CD4-positive, alpha-beta memory T cell (primary cell): ENCODE measurements around the gene CDV3. TPM values are rescaled to one million over a fixed set of nuclear protein-coding genes. Genes with fewer than 3 reads are reported as not detected.
A peak's percentile ranks its signal among the peaks of the same experiment; 100 is the strongest.
"Not testable (repeated sequence)": the region's sequence is repeated elsewhere in the genome, so short reads cannot be mapped to it uniquely, and the experiment has no call there.

Experiments used
- CTCF ChIA-PET: fragments of 350-600 bp; sonication (Branson Sonifier 250); formaldehyde crosslinking; loops from one replicate; lab custom pipeline; 2021; ENCODE audit warnings: inconsistent platforms; ENCODE audit not compliant: partially characterized antibody; lab: Charles Lee
- POLR2A ChIA-PET: fragments of 350-600 bp; sonication (Branson Sonifier 250); formaldehyde crosslinking; loops from one replicate; lab custom pipeline; 2021; ENCODE audit not compliant: partially characterized antibody; lab: Charles Lee
- DNase-seq, 5 donors: peaks; one replicate each; pipeline versions ENCODE4 v3.0.0 to v3.0.0-alpha.2; 2020 to 2022; ENCODE audit warnings: mixed read lengths in 1 of 5
- H3K27ac ChIP-seq: one replicate; pipeline ENCODE4 v1.7.0; 2013; ENCODE audit warnings: low read depth, low read length
- H3K27me3 ChIP-seq: 2 replicates; pipeline ENCODE4 v1.7.0; 2013; ENCODE audit warnings: mild to moderate bottlenecking, low read length, moderate library complexity; ENCODE audit not compliant: insufficient read depth
- H3K36me3 ChIP-seq: 2 replicates; pipeline ENCODE4 v1.7.0; 2013; ENCODE audit warnings: mild to moderate bottlenecking, low read length, moderate library complexity; ENCODE audit not compliant: insufficient read depth
- H3K4me1 ChIP-seq: 2 replicates; pipeline ENCODE4 v1.7.0; 2013; ENCODE audit warnings: mild to moderate bottlenecking, low read length, moderate library complexity; ENCODE audit not compliant: insufficient read depth
- H3K4me3 ChIP-seq, 2 donors: one replicate each; pipeline ENCODE4 v1.7.0; 2013; ENCODE audit warnings: low read length in 2 of 2, mild to moderate bottlenecking in 1 of 2
- H3K9me3 ChIP-seq, 2 donors: one replicate each; pipeline ENCODE4 v1.7.0; 2013; ENCODE audit warnings: low read length in 2 of 2, control low read depth in 1 of 2; ENCODE audit not compliant: control insufficient read depth in 1 of 2
- H3K27ac Mint-ChIP-seq, 7 donors: one replicate each; pipeline ENCODE4 v1.8.0; 2020 to 2021; ENCODE audit warnings: mixed read lengths in 7 of 7, mild to moderate bottlenecking in 6 of 7, inconsistent platforms in 3 of 7, moderate library complexity in 3 of 7
- H3K27me3 Mint-ChIP-seq, 2 donors: one replicate each; pipeline ENCODE4 v1.8.0; 2020 to 2021; ENCODE audit warnings: mixed read lengths in 2 of 2
- H3K36me3 Mint-ChIP-seq, 2 donors: one replicate each; pipeline ENCODE4 v1.8.0; 2020 to 2021; ENCODE audit warnings: mixed read lengths in 2 of 2, inconsistent platforms in 1 of 2, mild to moderate bottlenecking in 1 of 2
- H3K4me1 Mint-ChIP-seq, 4 donors: one replicate each; pipeline ENCODE4 v1.8.0; 2020 to 2021; ENCODE audit warnings: mixed read lengths in 4 of 4, mild to moderate bottlenecking in 1 of 4
- H3K4me3 Mint-ChIP-seq, 8 donors: one replicate each; pipeline ENCODE4 v1.8.0; 2020 to 2021; ENCODE audit warnings: mixed read lengths in 8 of 8, mild to moderate bottlenecking in 7 of 8, moderate library complexity in 6 of 8, inconsistent platforms in 3 of 8
- H3K9me3 Mint-ChIP-seq, 8 donors: one replicate each; pipeline ENCODE4 v1.8.0; 2020 to 2021; ENCODE audit warnings: mixed read lengths in 8 of 8, mild to moderate bottlenecking in 5 of 8, inconsistent platforms in 3 of 8, moderate library complexity in 1 of 8
- intact Hi-C: fragments of 100-400 bp; cut with micrococcal nuclease; formaldehyde crosslinking; loops from one replicate; pipeline ENCODE4 v1.15.1; 2023
- polyA plus RNA-seq, 2 donors: library from polyadenylated mRNA; unstranded; fragments of 300-500 nt; fragmentation: Illumina TruSeq; gene quantifications; one replicate each; pipeline ENCODE4 v1.2.3, GENCODE V29; 2021
- total RNA-seq, 2 experiments: library from RNA; stranded (reverse); gene quantifications; one replicate each; pipeline ENCODE4 v1.2.3, GENCODE V29; 2021

Gene CDV3
- total and polyA plus RNA-seq, 4 experiments from 2014 or later = 33.5 to 212 (median 144) TPM

DNA sequence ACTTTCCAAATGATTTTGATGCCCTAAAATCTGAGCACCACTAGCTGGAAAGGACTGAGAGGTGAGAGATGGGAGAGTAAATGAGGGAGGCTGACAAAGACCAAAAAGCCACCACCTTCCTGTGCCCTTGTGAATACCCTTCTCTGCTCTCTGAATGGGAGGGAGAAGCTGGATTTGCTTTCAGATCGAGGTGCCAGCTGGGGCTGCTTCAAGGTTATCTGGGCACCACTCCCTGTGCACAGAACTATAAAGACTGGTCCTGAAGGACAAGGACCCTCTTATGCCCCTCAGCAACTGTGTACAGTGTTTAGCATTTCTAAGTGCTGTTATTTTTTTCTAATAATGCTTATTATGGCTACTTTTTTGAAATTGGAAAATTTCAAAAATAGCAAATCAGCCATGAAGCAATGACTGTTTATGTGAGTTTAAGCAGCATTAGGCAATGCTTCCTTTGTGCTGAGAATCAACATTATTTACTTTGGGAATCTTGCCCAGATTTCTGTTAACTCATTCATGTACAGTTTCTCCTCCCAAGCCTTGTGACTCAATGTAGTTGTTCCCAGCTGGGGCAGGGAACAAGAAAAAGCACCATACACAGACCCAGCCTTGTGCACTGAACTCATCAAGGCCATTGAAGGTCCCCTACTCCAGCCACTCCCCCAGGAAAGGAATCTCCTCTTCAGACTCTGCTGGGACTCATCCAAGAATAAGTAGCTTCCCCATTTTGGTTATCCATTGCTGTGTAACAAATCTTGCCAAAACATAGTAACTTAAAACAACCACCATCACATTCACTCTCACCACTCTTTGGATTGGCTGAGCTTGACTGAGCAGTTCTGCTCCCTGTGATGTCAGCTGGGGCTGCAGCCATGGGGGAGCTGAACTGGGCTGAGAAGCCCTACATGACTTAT is 37.3 kb upstream of the CDV3 start:
- Histone ChIP-seq H3K27ac (no peak overlapping the region), H3K4me1 (no peaks in the 10 kb centered on the region), H3K36me3 (no peaks in the 10 kb centered on the region), H3K9me3 (no peaks in the 10 kb centered on the region), H3K27me3 (no peaks in the 10 kb centered on the region), H3K4me3 (no peak overlapping the region)
- Mint-ChIP-seq H3K27ac (no peak overlapping the region), H3K36me3 (no peaks in the 10 kb centered on the region), H3K9me3 (peaks cover 0 to 11% (median 5%) of the 10 kb centered on the region in 8 donors), H3K4me1 (no peaks in the 10 kb centered on the region), H3K27me3 (peaks cover 0 to 4% of the 10 kb centered on the region in 2 donors), H3K4me3 (no peak overlapping the region)
- ChIA-PET CTCF (no interaction called here), POLR2A (no interaction called here)
- intact Hi-C loops = no loop called here
- no peak for DNase-seq

DNA sequence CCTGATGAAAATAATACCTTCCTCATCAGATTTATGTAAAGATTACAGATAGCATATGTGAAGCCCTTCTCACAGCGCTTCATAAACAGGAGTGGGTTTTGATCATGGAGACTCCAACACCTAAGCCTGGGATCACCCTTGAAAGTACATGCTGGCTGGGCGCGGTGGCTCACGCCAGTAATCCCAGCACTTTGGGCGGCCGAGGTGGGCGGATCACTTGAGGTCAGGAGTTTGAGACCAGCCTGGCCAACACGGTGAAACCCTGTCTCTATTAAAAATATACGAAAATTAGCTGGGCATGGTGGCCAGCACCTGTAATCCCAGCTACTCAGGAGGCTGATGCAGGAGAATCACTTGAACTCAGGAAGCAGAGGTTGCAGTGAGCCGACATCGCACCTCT is 36.4 kb upstream of the CDV3 start:
- H3K27me3 Mint-ChIP-seq, H3K27ac Mint-ChIP-seq, H3K4me1 Mint-ChIP-seq, H3K36me3 ChIP-seq, H3K4me3 ChIP-seq, intact Hi-C loops, H3K27me3 ChIP-seq, H3K4me3 Mint-ChIP-seq, H3K4me1 ChIP-seq, DNase-seq, H3K9me3 ChIP-seq, H3K27ac ChIP-seq, POLR2A ChIA-PET, H3K36me3 Mint-ChIP-seq: not testable (repeated sequence)
- CTCF ChIA-PET = interaction anchor here (1.1 kb wide), 1 partner anchor 9 kb away, joined by 3 read pairs; no protein-coding TSS in a partner anchor
- peaks cover 0 to 11% (median 5%) of the 10 kb centered on the region in 8 donors for H3K9me3 Mint-ChIP-seq

DNA sequence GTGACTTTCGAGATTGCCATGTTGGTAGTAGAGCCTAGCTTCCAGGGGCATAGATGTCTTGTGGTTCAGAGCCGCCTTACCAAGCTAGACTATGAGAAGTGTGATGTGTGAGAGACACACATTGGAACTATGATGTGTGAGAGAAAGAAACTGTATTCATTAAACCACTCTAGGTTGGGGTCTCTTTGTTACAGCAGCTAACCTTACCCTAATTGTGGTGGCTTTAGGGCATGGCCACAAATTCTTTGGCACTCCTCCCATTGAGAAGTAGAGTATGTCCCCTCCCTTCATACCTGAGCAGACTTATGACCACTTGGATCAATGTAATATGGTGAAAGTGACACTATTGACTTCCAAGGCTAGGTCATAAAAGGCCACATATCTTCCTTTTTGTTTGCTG is 35.3 kb upstream of the CDV3 start:
- Histone ChIP-seq H3K4me1 (no peaks in the 10 kb centered on the region), H3K36me3 (no peaks in the 10 kb centered on the region), H3K4me3 (no peak overlapping the region), H3K9me3 (no peaks in the 10 kb centered on the region), H3K27ac (no peak overlapping the region), H3K27me3 (no peaks in the 10 kb centered on the region)
- Mint-ChIP-seq H3K9me3 (peaks cover 0 to 11% (median 5%) of the 10 kb centered on the region in 8 donors), H3K27me3 (peaks cover 0 to 4% of the 10 kb centered on the region in 2 donors), H3K36me3 (no peaks in the 10 kb centered on the region), H3K27ac (no peak overlapping the region), H3K4me3 (no peak overlapping the region), H3K4me1 (no peaks in the 10 kb centered on the region)
- ChIA-PET CTCF (interaction anchor here (0.6 kb wide), 1 partner anchor 328 kb away, joined by 3 read pairs; no protein-coding TSS in a partner anchor), POLR2A (no interaction called here)
- no peak for DNase-seq
- intact Hi-C loops = no loop called here

DNA sequence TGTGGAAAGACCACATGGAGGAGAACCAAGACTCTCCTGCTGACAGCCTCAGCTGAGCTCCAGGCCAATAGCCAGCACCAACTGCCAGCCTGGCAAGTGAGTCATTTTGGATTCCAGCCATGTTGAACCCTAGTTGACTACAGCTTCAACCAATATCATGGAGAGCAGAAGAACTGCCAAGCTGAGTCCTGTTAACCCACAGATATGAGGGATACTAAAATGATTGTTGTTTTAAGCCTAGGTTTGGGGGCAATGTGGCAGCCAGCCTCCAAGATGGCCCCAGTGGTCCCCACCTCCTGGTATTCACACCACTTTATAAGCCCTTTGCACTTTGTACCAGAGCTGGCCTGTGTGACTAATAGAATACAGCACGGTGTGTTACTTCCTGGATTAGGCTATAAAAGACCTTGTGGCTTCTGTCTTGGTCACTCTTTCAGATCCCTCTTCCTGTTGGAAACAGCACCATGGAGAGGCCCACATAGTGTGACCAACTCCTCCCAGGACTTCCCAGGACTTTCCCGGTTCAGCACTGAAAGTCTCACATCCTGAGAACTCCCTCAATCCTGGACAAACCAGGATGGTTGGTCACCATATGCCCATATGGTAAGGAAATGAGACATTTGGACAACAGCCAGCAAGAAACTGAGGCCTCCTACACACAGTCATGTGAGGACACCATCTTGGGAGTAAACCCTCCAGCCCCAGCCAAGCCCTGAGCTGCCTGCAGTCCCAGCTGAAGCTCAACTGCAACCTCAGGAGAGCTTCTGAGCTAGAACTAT is 32.4 kb upstream of the CDV3 start:
- no peaks in the 10 kb centered on the region for H3K27me3 ChIP-seq
- H3K4me1 ChIP-seq = no peaks in the 10 kb centered on the region
- H3K36me3 ChIP-seq = no peaks in the 10 kb centered on the region
- ChIA-PET POLR2A (interaction anchor here (0.5 to 0.7 kb wide), 2 partner anchors 31 to 32 kb away, joined by 3 read pairs; no protein-coding TSS in a partner anchor), CTCF (interaction anchor here (1.8 kb wide), 1 partner anchor 52 kb away, joined by 5 read pairs; no protein-coding TSS in a partner anchor)
- Mint-ChIP-seq H3K9me3 (peaks cover 0 to 11% (median 5%) of the 10 kb centered on the region in 8 donors), H3K36me3 (no peaks in the 10 kb centered on the region), H3K27me3 (peaks cover 0 to 4% of the 10 kb centered on the region in 2 donors), H3K4me3 (no peak overlapping the region), H3K4me1 (no peaks in the 10 kb centered on the region), H3K27ac (peak overlapping the region in 1 of 7 donors; percentile 29)
- H3K9me3 ChIP-seq = no peaks in the 10 kb centered on the region
- H3K27ac ChIP-seq = no peak overlapping the region
- H3K4me3 ChIP-seq = no peak overlapping the region
- intact Hi-C loops = no loop called here
- no peak for DNase-seq

DNA sequence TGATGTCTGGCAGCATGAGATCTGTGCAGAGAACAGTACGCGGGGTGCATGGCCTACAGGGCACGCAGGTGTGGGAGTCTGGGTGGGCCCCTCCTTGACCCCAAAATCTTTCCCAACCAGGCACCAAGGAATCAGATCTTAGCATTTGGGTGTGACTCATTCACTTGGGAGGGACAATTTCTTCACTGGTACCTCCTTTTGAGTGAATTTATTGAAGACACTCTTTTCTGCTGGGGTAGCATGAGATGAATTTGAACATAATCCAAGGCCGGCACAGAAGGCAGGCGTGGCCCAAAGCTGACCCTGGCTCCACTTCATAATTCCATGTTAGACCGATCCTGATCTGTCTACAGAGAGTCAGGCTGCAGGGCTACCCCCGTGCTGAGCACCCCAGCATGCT is 30.6 kb upstream of the CDV3 start:
- Mint-ChIP-seq H3K27me3 (no peaks in the 10 kb centered on the region), H3K27ac (no peak overlapping the region), H3K4me1 (no peaks in the 10 kb centered on the region), H3K4me3 (no peak overlapping the region), H3K9me3 (peaks cover 0 to 10% (median 5%) of the 10 kb centered on the region in 8 donors), H3K36me3 (no peaks in the 10 kb centered on the region)
- H3K27ac ChIP-seq = no peak overlapping the region
- POLR2A ChIA-PET = no interaction called here
- no peaks in the 10 kb centered on the region for H3K9me3 ChIP-seq
- H3K4me1 ChIP-seq = no peaks in the 10 kb centered on the region
- no peaks in the 10 kb centered on the region for H3K36me3 ChIP-seq
- no peak overlapping the region for H3K4me3 ChIP-seq
- intact Hi-C loops = no loop called here
- DNase-seq = no peak
- H3K27me3 ChIP-seq = no peaks in the 10 kb centered on the region
- CTCF ChIA-PET = interaction anchor here (1.8 kb wide), 1 partner anchor 54 kb away, joined by 5 read pairs; no protein-coding TSS in a partner anchor

DNA sequence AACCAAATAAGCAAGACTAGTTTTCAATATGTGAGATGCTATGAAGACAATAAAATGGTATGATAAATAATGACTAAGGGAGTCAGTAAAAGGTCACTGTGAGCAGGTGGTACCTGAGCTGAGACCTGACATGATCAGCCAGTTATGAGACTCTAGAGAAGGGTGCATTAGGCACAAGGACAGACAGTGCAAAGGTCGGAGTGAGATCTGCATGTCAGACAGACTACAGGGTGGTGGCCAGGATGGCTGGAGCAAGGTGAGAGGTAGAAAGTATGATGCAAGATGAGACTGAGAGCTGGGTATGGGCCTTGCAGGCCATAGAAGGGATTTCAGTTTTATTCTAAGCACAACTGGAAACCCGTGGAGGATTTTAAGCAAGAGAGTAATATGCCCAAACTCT is 28.5 kb upstream of the CDV3 start:
- H3K36me3 Mint-ChIP-seq, H3K9me3 Mint-ChIP-seq, H3K4me1 Mint-ChIP-seq, H3K27me3 ChIP-seq, H3K27ac Mint-ChIP-seq, H3K27ac ChIP-seq, CTCF ChIA-PET, H3K4me3 Mint-ChIP-seq, H3K4me3 ChIP-seq, H3K4me1 ChIP-seq, POLR2A ChIA-PET, H3K27me3 Mint-ChIP-seq, H3K9me3 ChIP-seq, H3K36me3 ChIP-seq, DNase-seq, intact Hi-C loops: not testable (repeated sequence)
